Measurements from ENCODE around the gene MAEL. TPM values are rescaled to one million over a fixed set of nuclear protein-coding genes. Genes with fewer than 3 reads are reported as not detected.
A peak's percentile ranks its signal among the peaks of the same experiment; 100 is the strongest.
"Not testable (repeated sequence)": the region's sequence is repeated elsewhere in the genome, so short reads cannot be mapped to it uniquely, and the experiment has no call there.

The MAEL gene
- total RNA-seq, 1 donor = not detected

GRCh38 chr1:167016100-167016750, 27.1 kb downstream of the MAEL start:
- no peak overlapping the region for H3K4me3 ChIP-seq (ENCODE audit: low read depth, low read length)
- TF ChIP-seq CTCF (IDR thresholded peaks at IDR 0.05; ENCODE audit: insufficient read depth, low read length) = no peak
- peak; percentile 1 for DNase-seq (ENCODE audit: low read depth)

- no peak overlapping the region for H3K4me3 ChIP-seq (ENCODE audit: low read depth, low read length)
- no peak for TF ChIP-seq CTCF (IDR thresholded peaks at IDR 0.05; ENCODE audit: insufficient read depth, low read length)
- DNase-seq (ENCODE audit: low read depth) = no peak
Observed at GRCh38 chr1:167022384-167022783, 33.3 kb downstream of the MAEL start.

- not testable (repeated sequence) for H3K4me3 ChIP-seq (ENCODE audit: low read depth, low read length); DNase-seq (ENCODE audit: low read depth)
Observed at GRCh38 chr1:167029553-167029952, 40.5 kb downstream of the MAEL start.

- no peak overlapping the region for H3K4me3 ChIP-seq (ENCODE audit: low read depth, low read length)
- no peak for DNase-seq (ENCODE audit: low read depth)
- TF ChIP-seq CTCF (IDR thresholded peaks at IDR 0.05; ENCODE audit: insufficient read depth, low read length) = no peak
Observed at GRCh38 chr1:167033646-167034045, 44.6 kb downstream of the MAEL start.

GRCh38 chr1:167043752-167044488, 54.8 kb downstream of the MAEL start:
- peak overlapping the region; percentile 9 for H3K4me3 ChIP-seq (ENCODE audit: low read depth, low read length)
- no peak for TF ChIP-seq CTCF (IDR thresholded peaks at IDR 0.05; ENCODE audit: insufficient read depth, low read length)
- peak; percentile 8 for DNase-seq (ENCODE audit: low read depth)

- H3K4me3 ChIP-seq (ENCODE audit: low read depth, low read length) = no peak overlapping the region
- TF ChIP-seq CTCF (IDR thresholded peaks at IDR 0.05; ENCODE audit: insufficient read depth, low read length) = no peak
- no peak for DNase-seq (ENCODE audit: low read depth)
Observed at GRCh38 chr1:167051907-167052306, 62.8 kb downstream of the MAEL start.

- TF ChIP-seq CTCF (IDR thresholded peaks at IDR 0.05; ENCODE audit: insufficient read depth, low read length) = peak; percentile 47
- H3K4me3 ChIP-seq (ENCODE audit: low read depth, low read length) = no peak overlapping the region
- no peak for DNase-seq (ENCODE audit: low read depth)
Observed at GRCh38 chr1:167052389-167052788, 63.3 kb downstream of the MAEL start.
